HepG2 (cell line): ENCODE measurements around the gene PLIN5. TPM values are rescaled to one million over a fixed set of nuclear protein-coding genes. Genes with fewer than 3 reads are reported as not detected.

Experiments used
- ATAC-seq: fragments of 200-7000 bp; cut with Tn5 transposase; 3 replicates; pipeline ENCODE4 v1.9.1; 2020; ENCODE audit warnings: mild to moderate bottlenecking, moderate library complexity
- BruUV-seq: library from RNA; stranded (reverse); fragments of 400-500 nt; replicated peaks from 2 replicates; lab custom pipeline; 2021; lab: Mats Ljungman, UMichigan
- CTCF ChIA-PET: fragments of 300-600 bp; formaldehyde crosslinking; extraction: SDS; loops from one replicate; lab custom pipeline; 2021; ENCODE audit warnings: low total read pairs, inconsistent platforms, low intra/inter-chr PET ratio; lab: Yijun Ruan, JAX
- POLR2A ChIA-PET: fragments of 350-600 bp; sonication (Branson Sonifier 250); formaldehyde crosslinking; loops from one replicate; lab custom pipeline; 2020; ENCODE audit warnings: antibody characterized with exemption, inconsistent platforms; lab: Yijun Ruan, JAX
- DNase-seq: peaks from one replicate; pipeline ENCODE4 v3.0.0-alpha.2; 2015; ENCODE audit warnings: low spot score
- FAIRE-seq: peaks from 3 replicates; lab custom pipeline; 2011; peaks lifted over from hg19 to GRCh38; lab: Jason Lieb, UNC
- H2AFZ ChIP-seq: one replicate; pipeline ENCODE4 v1.6.1; 2011; ENCODE audit warnings: low read length, inconsistent platforms
- H3K27ac ChIP-seq: fragments of 300-600 bp; 3 replicates; pipeline ENCODE4 v1.8.0; 2011; ENCODE audit warnings: mixed run types, mild to moderate bottlenecking, mixed read lengths, low read length, inconsistent platforms; ENCODE audit not compliant: insufficient read depth; ENCODE audit errors: extremely low read length
- H3K27me3 ChIP-seq, 2 experiments: fragments of 200-600 bp in 1 of 2; 2 replicates in 1 of 2; 3 replicates in 1 of 2; pipeline versions ENCODE4 v1.6.0 to v1.8.0; 2011; ENCODE audit warnings: low read length in 2 of 2, mild to moderate bottlenecking in 2 of 2, moderate library complexity in 2 of 2, inconsistent platforms in 1 of 2; ENCODE audit not compliant: insufficient read depth in 2 of 2, control insufficient read depth in 1 of 2
- H3K36me3 ChIP-seq, 2 experiments: fragments of 200-600 bp in 1 of 2; replicated peaks in 1 of 2; 2 replicates in 1 of 2; 3 replicates in 1 of 2; pipeline versions ENCODE4 v1.5.1 to v1.8.0; 2011; ENCODE audit warnings: low read length in 2 of 2, inconsistent platforms in 1 of 2; ENCODE audit not compliant: insufficient read depth in 2 of 2, control insufficient read depth in 1 of 2
- H3K4me1 ChIP-seq: 2 replicates; pipeline ENCODE4 v1.5.1; 2012; ENCODE audit warnings: low read length, inconsistent platforms; ENCODE audit not compliant: insufficient read depth
- H3K4me2 ChIP-seq: 2 replicates; pipeline ENCODE4 v1.6.0; 2011; ENCODE audit warnings: low read depth, low read length, inconsistent platforms
- H3K4me3 ChIP-seq, 3 experiments: fragments of 200-600 bp in 1 of 3; sonication (generic), shearing (Covaris generic) in 1 of 3; replicated peaks in 1 of 3; 2 replicates each; pipeline ENCODE4 v1.5.1; 2011 to 2016; ENCODE audit warnings: low read length in 3 of 3, inconsistent platforms in 2 of 3, low read depth in 2 of 3, mild to moderate bottlenecking in 2 of 3, control low read depth in 1 of 3, mixed read lengths in 1 of 3; ENCODE audit not compliant: insufficient read depth in 1 of 3
- H3K79me2 ChIP-seq: one replicate; pipeline ENCODE4 v1.6.1; 2011; ENCODE audit warnings: low read length, inconsistent platforms; ENCODE audit not compliant: insufficient read depth
- H3K9ac ChIP-seq: 2 replicates; pipeline ENCODE4 v1.6.0; 2011; ENCODE audit warnings: mild to moderate bottlenecking, low read depth, low read length, inconsistent platforms; ENCODE audit not compliant: insufficient read depth
- H3K9me3 ChIP-seq: 2 replicates; pipeline ENCODE4 v1.5.1; 2012; ENCODE audit warnings: mild to moderate bottlenecking, low read length
- H4K20me1 ChIP-seq: 2 replicates; pipeline ENCODE4 v1.6.0; 2011; ENCODE audit warnings: inconsistent platforms, mild to moderate bottlenecking, low read length, moderate library complexity; ENCODE audit not compliant: insufficient read depth
- AGO1 ChIP-seq: fragments of 200-400 bp; formaldehyde crosslinking; IDR thresholded peaks from 2 replicates; pipeline ENCODE4 v1.6.1; 2017; ENCODE audit warnings: mild to moderate bottlenecking, low read depth, low read length, moderate library complexity; ENCODE audit not compliant: poor library complexity, severe bottlenecking
- CBX5 ChIP-seq: sonication (generic); formaldehyde crosslinking; IDR thresholded peaks from 2 replicates; pipeline ENCODE4 v1.4.0; 2020; ENCODE audit warnings: missing genetic modification reagents, borderline replicate concordance
- EED ChIP-seq: sonication (generic); formaldehyde crosslinking; IDR thresholded peaks from 2 replicates; pipeline ENCODE4 v1.5.0; 2020; ENCODE audit warnings: mild to moderate bottlenecking, missing genetic modification reagents
- ETV5 ChIP-seq: IDR thresholded peaks from 2 replicates; pipeline ENCODE4 v1.6.1; 2018; ENCODE audit warnings: missing biosample characterization, missing genetic modification reagents, inconsistent platforms, borderline replicate concordance
- PAF1 ChIP-seq: IDR thresholded peaks from 2 replicates; pipeline ENCODE4 v1.6.1; 2016; ENCODE audit warnings: missing genetic modification reagents, missing compliant biosample characterization
- PITX1 ChIP-seq: sonication (generic); formaldehyde crosslinking; IDR thresholded peaks from 2 replicates; pipeline ENCODE4 v1.5.1; 2020; ENCODE audit warnings: mild to moderate bottlenecking, missing genetic modification reagents
- POLR2G ChIP-seq: fragments of 200-400 bp; formaldehyde crosslinking; IDR thresholded peaks from 2 replicates; pipeline ENCODE4 v1.6.1; 2018; ENCODE audit warnings: mild to moderate bottlenecking, low read depth, low read length, moderate library complexity
- SRF ChIP-seq: IDR thresholded peaks from 2 replicates; pipeline ENCODE4 v1.6.1; 2011; ENCODE audit warnings: mild to moderate bottlenecking, low read depth, low read length, moderate library complexity
- ZNF274 ChIP-seq: sonication (generic); formaldehyde crosslinking; IDR thresholded peaks from 2 replicates; pipeline ENCODE4 v1.5.1; 2020; ENCODE audit warnings: mild to moderate bottlenecking, missing genetic modification reagents
- ZNF615 ChIP-seq: sonication (generic); formaldehyde crosslinking; IDR thresholded peaks from 2 replicates; pipeline ENCODE4 v1.5.0; 2020; ENCODE audit warnings: mild to moderate bottlenecking, missing genetic modification reagents, borderline replicate concordance
- ZNF720 ChIP-seq: sonication (generic); formaldehyde crosslinking; IDR thresholded peaks from 2 replicates; pipeline ENCODE4 v1.4.0; 2020; ENCODE audit warnings: missing genetic modification reagents
- ZSCAN31 ChIP-seq: sonication (generic); formaldehyde crosslinking; IDR thresholded peaks from 2 replicates; pipeline ENCODE4 v1.5.0; 2020; ENCODE audit warnings: low read depth, mild to moderate bottlenecking, missing genetic modification reagents
- WGBS: methylation state at CpG from one replicate; pipeline ENCODE4 v1.1.6; 2017; ENCODE audit warnings: low lambda C conversion rate; 5-methylcytosine and 5-hydroxymethylcytosine counted together
- in situ Hi-C: cut with HindIII; loops from 2 replicates; pipeline ENCODE4 v1.10.0; 2017; ENCODE audit warnings: low pct_unique_long_range_greater_than_20kb; ENCODE audit not compliant: extremely low pct_ligation_motif_present
- intact Hi-C: fragments of 100-400 bp; cut with micrococcal nuclease; formaldehyde crosslinking; loops from one replicate; pipeline ENCODE4 v1.10.0; 2022; ENCODE audit not compliant: unreplicated experiment
- polyA plus RNA-seq, 8 experiments: library from polyadenylated mRNA; depleted of rRNA in 3 of 8; stranded (reverse) in 7 of 8; unstranded in 1 of 8; fragments of >200 nt; fragmentation: Illumina TruSeq in 4 of 8; extraction: Trizol in 4 of 8; gene quantifications; 2 replicates each; pipeline versions ENCODE4 v1.2.1 to v1.2.3, GENCODE V29; 2011 to 2016; ENCODE audit warnings: low read depth in 4 of 8, missing spikeins in 1 of 8, mixed read lengths in 1 of 8; ENCODE audit not compliant: insufficient read depth in 1 of 8
- total RNA-seq, 5 experiments: library from RNA; depleted of rRNA; stranded (reverse); fragments of >200 nt; fragmentation: Illumina TruSeq; extraction: Trizol; gene quantifications; 2 replicates each; pipeline ENCODE4 v1.2.3, GENCODE V29; 2016; ENCODE audit warnings: low read depth in 1 of 5
- TF ChIP-seq, protein P1 (sequence below), 2 experiments: sonication (generic) in 1 of 2; formaldehyde crosslinking in 1 of 2; IDR thresholded peaks; 2 replicates each; pipeline versions ENCODE4 v1.5.1 to v1.6.1; 2011 to 2020; ENCODE audit warnings: borderline replicate concordance in 1 of 2, low read depth in 1 of 2, low read length in 1 of 2, mild to moderate bottlenecking in 1 of 2, missing genetic modification reagents in 1 of 2, moderate library complexity in 1 of 2
- TF ChIP-seq, protein P2 (sequence below): sonication (generic); formaldehyde crosslinking; IDR thresholded peaks from 2 replicates; pipeline ENCODE4 v1.9.0; 2021; ENCODE audit warnings: missing genetic modification reagents, mild to moderate bottlenecking, borderline replicate concordance

The PLIN5 gene
- total and polyA plus RNA-seq, 2 of the 13 experiments (the other 11 are each of a cell fraction or from before 2014, with no cell fraction given), result 1.8 to 4.8 TPM

DNA sequence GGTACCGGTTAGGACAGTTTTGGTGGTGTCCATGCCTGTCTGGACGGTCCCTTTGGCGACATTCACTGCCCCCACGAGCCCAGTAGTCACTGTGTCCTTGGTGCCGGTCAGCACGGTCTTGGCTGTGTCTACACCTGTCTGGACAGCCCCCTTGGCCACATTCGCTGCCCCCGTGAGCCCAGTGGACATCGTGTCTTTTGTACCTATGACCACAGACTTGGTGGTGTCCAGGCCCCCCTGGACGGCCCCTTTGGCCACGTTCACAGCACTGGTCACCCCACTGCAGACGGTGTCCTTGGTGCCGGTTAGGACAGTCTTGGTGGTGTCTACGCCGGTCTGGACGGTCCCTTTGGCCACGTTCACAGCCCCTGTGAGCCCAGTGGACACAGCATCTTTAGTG, 23.0 kb downstream of the PLIN5 start:
- no peak for FAIRE-seq
- WGBS, result 93% methylated on average over 15 of the region's 17 CpGs

More for the DNA sequence above, 23.0 kb downstream of the PLIN5 start:
- in situ Hi-C loops, result no loop called here
- ATAC-seq, result no peak
- H2AFZ ChIP-seq, result no peak overlapping the region
- no peaks in the 10 kb centered on the region for H3K36me3 ChIP-seq
- H3K9me3 ChIP-seq, result no peaks in the 10 kb centered on the region
- peaks cover 3% of the 10 kb centered on the region; the same call in 1 of the 2 replicates for H3K4me1 ChIP-seq
- no peaks in the 10 kb centered on the region for H3K27me3 ChIP-seq
- H3K79me2 ChIP-seq, result no peaks in the 10 kb centered on the region
- no peak overlapping the region for H3K4me2 ChIP-seq
- no peak overlapping the region for H3K27ac ChIP-seq
- H4K20me1 ChIP-seq, result no peaks in the 10 kb centered on the region
- no peak for DNase-seq
- TF ChIP-seq, protein P1, sequence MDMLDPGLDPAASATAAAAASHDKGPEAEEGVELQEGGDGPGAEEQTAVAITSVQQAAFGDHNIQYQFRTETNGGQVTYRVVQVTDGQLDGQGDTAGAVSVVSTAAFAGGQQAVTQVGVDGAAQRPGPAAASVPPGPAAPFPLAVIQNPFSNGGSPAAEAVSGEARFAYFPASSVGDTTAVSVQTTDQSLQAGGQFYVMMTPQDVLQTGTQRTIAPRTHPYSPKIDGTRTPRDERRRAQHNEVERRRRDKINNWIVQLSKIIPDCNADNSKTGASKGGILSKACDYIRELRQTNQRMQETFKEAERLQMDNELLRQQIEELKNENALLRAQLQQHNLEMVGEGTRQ (IDR thresholded peaks at IDR 0.05; ENCODE audit: low read depth, low read length), result no peak
- TF ChIP-seq, protein P1 (CRISPR knock-in tag; IDR thresholded peaks at IDR 0.05; ENCODE audit: borderline replicate concordance), result no peak
- no peak for TF ChIP-seq ZSCAN31
- no peak for TF ChIP-seq CBX5 (CRISPR knock-in tag)
- no peak for TF ChIP-seq AGO1
- no peak for TF ChIP-seq PAF1
- no peak for TF ChIP-seq ZNF615 (CRISPR knock-in tag)
- TF ChIP-seq PITX1, result no peak
- TF ChIP-seq ZNF274 (CRISPR knock-in tag), result no peak
- no peak for TF ChIP-seq ETV5 (CRISPR knock-in tag)
- TF ChIP-seq ZNF720 (CRISPR knock-in tag), result no peak
- TF ChIP-seq SRF, result no peak
- no peak for TF ChIP-seq EED (CRISPR knock-in tag)
- no peak for TF ChIP-seq POLR2G
- TF ChIP-seq, protein P2, sequence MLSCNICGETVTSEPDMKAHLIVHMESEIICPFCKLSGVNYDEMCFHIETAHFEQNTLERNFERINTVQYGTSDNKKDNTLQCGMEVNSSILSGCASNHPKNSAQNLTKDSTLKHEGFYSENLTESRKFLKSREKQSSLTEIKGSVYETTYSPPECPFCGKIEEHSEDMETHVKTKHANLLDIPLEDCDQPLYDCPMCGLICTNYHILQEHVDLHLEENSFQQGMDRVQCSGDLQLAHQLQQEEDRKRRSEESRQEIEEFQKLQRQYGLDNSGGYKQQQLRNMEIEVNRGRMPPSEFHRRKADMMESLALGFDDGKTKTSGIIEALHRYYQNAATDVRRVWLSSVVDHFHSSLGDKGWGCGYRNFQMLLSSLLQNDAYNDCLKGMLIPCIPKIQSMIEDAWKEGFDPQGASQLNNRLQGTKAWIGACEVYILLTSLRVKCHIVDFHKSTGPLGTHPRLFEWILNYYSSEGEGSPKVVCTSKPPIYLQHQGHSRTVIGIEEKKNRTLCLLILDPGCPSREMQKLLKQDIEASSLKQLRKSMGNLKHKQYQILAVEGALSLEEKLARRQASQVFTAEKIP (CRISPR knock-in tag), result no peak
- TF ChIP-seq, all 625 proteins: peak for 0
- H3K9ac ChIP-seq, result no peak overlapping the region
- ChIA-PET CTCF (no interaction called here), POLR2A (no interaction called here)
- H3K4me3 ChIP-seq, result no peak overlapping the region
- intact Hi-C loops, result no loop called here
- no TSS peak for BruUV-seq
